GM12878 (cell line): ENCODE data around the gene ZFP64.

Experiments
- CHD2 ChIP-seq: IDR thresholded peaks from 2 replicates; pipeline ENCODE4 v1.6.1; 2011; ENCODE audit warnings: low read depth, low read length, improper control_type of control experiment, borderline replicate concordance
- GABPA ChIP-seq: IDR thresholded peaks from 2 replicates; pipeline ENCODE4 v1.6.1; 2014; ENCODE audit warnings: antibody characterized with exemption, low read depth, mild to moderate bottlenecking, inconsistent platforms
- TF ChIP-seq, protein P1 (sequence below): IDR thresholded peaks from 2 replicates; pipeline ENCODE4 v1.6.1; 2011; ENCODE audit warnings: mild to moderate bottlenecking, low read depth, low read length, moderate library complexity; ENCODE audit not compliant: insufficient replicate concordance
- TF ChIP-seq, protein P2 (sequence below): IDR thresholded peaks from 2 replicates; pipeline ENCODE4 v1.6.1; 2011; ENCODE audit warnings: low read depth, low read length, improper control_type of control experiment, borderline replicate concordance

DNA sequence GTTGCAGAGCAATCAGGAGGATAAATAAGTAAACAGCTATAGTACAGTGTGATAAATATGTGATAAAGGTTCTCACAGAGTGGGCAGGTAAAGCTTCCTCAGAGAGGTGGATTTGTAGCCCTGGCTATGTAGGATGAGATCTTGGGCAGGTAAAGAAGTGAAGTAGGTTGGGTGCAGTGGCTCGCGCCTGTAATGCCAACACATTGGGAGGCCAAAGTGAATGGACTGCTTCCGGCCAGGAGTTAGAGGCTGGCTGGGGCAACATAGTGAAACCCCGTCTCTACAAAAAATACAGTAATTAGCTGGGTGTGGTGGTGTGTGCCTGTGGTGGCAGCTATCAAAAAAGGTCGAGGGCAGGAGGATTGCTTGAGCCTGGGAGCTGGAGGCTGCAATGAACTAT, 72.9 kb downstream of the ZFP64 start:
- TF ChIP-seq, protein P1, sequence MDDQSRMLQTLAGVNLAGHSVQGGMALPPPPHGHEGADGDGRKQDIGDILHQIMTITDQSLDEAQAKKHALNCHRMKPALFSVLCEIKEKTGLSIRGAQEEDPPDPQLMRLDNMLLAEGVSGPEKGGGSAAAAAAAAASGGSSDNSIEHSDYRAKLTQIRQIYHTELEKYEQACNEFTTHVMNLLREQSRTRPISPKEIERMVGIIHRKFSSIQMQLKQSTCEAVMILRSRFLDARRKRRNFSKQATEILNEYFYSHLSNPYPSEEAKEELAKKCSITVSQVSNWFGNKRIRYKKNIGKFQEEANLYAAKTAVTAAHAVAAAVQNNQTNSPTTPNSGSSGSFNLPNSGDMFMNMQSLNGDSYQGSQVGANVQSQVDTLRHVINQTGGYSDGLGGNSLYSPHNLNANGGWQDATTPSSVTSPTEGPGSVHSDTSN: no peak
- no peak for TF ChIP-seq CHD2
- TF ChIP-seq GABPA: no peak
- TF ChIP-seq, protein P2, sequence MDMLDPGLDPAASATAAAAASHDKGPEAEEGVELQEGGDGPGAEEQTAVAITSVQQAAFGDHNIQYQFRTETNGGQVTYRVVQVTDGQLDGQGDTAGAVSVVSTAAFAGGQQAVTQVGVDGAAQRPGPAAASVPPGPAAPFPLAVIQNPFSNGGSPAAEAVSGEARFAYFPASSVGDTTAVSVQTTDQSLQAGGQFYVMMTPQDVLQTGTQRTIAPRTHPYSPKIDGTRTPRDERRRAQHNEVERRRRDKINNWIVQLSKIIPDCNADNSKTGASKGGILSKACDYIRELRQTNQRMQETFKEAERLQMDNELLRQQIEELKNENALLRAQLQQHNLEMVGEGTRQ: no peak
